Measurements from ENCODE around the gene CLIP1. TPM values are rescaled to one million over a fixed set of nuclear protein-coding genes. Genes with fewer than 3 reads are reported as not detected.
"Not testable (repeated sequence)": the region's sequence is repeated elsewhere in the genome, so short reads cannot be mapped to it uniquely, and the experiment has no call there.

Gene CLIP1
- total RNA-seq, 4 donors from 2014 or later: 55.7 to 167 (median 86.0) TPM

DNA sequence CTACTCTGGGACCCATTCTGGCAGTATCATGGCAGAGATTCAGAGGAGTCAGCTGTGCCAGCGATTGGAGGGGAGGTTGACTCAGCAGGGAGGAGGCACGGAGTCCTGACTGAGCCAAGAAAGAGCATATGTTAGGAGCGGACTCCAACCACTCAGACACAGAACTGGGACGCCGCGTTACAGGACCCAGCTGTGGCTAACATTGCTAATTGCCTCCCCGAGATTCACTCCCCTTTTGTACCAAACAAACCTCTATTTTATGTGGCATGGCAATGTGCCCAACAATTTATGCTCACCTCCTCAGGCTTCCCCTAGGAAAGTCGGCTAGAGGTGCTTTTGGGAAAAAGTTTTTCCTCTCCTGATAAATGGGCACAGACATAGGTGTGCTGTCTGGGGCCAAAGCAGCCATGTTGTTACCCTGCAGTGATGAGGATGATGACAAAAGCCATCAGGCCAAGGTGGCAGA lies 15.2 kb upstream of the CLIP1 start:
- TF ChIP-seq POLR2A (IDR thresholded peaks at IDR 0.05): no peak
- TF ChIP-seq, protein P1, sequence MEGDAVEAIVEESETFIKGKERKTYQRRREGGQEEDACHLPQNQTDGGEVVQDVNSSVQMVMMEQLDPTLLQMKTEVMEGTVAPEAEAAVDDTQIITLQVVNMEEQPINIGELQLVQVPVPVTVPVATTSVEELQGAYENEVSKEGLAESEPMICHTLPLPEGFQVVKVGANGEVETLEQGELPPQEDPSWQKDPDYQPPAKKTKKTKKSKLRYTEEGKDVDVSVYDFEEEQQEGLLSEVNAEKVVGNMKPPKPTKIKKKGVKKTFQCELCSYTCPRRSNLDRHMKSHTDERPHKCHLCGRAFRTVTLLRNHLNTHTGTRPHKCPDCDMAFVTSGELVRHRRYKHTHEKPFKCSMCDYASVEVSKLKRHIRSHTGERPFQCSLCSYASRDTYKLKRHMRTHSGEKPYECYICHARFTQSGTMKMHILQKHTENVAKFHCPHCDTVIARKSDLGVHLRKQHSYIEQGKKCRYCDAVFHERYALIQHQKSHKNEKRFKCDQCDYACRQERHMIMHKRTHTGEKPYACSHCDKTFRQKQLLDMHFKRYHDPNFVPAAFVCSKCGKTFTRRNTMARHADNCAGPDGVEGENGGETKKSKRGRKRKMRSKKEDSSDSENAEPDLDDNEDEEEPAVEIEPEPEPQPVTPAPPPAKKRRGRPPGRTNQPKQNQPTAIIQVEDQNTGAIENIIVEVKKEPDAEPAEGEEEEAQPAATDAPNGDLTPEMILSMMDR (IDR thresholded peaks at IDR 0.05): no peak
- Histone ChIP-seq H3K27ac (no peak overlapping the region), H3K4me3 (no peak overlapping the region), H3K9me3 (no peaks in the 10 kb centered on the region), H3K36me3 (no peaks in the 10 kb centered on the region), H3K4me1 (no peaks in the 10 kb centered on the region), H3K27me3 (no peaks in the 10 kb centered on the region)
- no peak for DNase-seq

DNA sequence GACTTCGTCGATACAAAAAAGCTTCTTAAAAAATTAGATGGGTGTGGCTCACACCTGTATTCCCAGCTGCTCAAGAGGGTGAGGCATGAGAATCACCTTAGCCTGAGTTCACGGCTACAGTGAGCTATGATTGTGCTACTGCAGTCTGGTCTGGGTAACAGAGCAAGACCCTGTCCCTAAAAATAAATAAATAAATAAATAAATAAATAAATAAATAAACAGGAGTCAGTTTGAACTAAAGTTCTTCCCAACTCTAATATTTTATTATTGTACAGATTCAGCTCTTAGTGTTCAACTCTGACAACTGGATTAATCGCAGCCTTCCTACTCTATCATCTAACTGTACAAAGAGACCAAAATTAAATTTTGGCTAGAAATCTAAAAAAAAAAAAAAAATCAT lies 12.7 kb upstream of the CLIP1 start:
- no peaks in the 10 kb centered on the region for H3K4me1 ChIP-seq
- no peaks in the 10 kb centered on the region for H3K9me3 ChIP-seq
- no peaks in the 10 kb centered on the region for H3K36me3 ChIP-seq
- no peak for TF ChIP-seq POLR2A (IDR thresholded peaks at IDR 0.05)
- no peaks in the 10 kb centered on the region for H3K27me3 ChIP-seq
- H3K27ac ChIP-seq: no peak overlapping the region
- H3K4me3 ChIP-seq: no peak overlapping the region
- no peak for DNase-seq

DNA sequence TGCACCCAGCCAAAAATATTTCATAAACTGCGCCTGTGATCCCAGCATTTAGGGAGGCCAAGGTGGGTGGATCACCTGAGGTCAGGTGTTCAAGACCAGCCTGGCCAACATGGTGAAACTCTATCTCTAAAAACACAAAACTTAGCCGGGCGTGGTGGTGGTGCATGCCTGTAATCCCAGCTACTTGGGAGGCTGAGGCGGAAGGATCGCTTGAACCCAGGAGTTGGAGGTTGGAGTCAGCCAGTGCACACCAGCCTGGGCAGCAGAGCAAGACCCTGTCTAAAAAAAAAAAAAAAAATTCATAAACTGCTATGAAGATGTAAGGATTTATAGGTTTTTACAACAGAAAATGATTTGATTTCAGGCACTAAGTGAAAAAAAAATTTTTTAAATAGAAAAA lies 6.6 kb upstream of the CLIP1 start:
- DNase-seq, H3K36me3 ChIP-seq, H3K4me1 ChIP-seq, H3K4me3 ChIP-seq, H3K27ac ChIP-seq, H3K27me3 ChIP-seq, H3K9me3 ChIP-seq: not testable (repeated sequence)

DNA sequence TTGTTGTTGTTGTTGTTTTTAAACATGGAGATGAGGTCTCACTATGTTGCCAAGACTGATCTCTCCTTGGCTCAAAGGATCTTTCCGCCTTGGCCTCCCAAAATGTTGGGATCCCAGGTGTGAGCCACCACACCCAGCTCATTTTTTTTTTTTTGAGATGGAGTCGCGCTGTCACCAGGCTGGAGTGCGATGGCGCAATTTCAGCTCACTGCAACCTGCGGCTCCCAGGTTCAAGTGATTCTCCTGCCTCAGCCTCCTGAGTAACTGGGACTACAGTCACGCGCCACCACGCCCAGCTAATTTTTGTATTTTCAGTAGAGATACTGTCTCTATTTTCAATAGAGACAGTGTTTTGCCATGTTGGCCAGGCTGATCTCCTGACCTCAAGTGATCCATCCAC lies 4.9 kb upstream of the CLIP1 start:
- TF ChIP-seq POLR2A (IDR thresholded peaks at IDR 0.05): no peak
- TF ChIP-seq, protein P1 (IDR thresholded peaks at IDR 0.05): no peak
- no peak for DNase-seq
- H3K27me3 ChIP-seq: no peaks in the 10 kb centered on the region
- H3K27ac ChIP-seq: no peak overlapping the region
- H3K9me3 ChIP-seq: no peaks in the 10 kb centered on the region
- peaks cover 0 to 9% (median 4%) of the 10 kb centered on the region in 4 donors for H3K4me1 ChIP-seq
- H3K36me3 ChIP-seq: no peaks in the 10 kb centered on the region
- no peak overlapping the region for H3K4me3 ChIP-seq

DNA sequence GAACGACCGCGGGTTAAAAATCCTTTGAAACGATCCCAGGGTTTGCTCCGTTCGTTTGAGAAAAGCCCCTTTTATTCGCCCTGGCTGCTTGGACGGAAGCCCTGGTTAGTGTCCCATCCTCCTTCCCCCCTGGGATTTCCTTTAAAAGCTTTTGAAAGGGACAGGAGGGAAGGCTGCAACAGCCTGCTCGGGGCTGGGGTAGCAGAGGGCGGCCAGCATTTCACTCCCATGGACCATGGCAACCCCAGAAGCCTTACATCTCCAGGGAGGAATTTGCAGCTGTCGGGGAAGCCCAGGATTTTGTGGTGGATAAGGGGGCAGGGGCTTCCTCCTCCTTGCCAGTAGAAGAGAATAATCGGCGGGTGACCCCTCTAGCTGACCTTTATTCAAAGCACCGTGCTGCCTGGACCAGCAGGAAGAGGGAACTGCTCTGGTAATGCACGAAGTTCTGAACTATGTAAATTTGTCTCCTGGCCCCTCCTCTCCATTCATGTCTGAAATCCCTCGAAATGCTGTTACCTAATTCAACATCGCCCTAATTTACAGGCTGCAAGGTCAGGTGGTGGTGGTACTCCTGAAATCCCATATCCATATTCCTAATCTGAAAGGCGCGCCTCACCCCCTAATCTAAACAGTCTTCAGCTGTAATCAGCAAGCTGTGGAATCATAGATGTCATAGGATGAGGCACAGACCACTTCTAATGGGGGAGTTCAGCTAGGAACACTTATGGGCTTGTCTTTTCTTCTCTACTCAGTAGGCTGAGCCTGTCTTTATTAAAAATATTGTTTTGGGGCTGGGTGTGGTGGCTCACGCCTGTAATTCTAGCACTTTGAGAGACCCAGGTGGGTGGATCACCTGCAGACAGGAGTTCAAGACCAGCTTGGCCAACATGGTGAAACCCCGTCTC lies 1.0 kb upstream of the CLIP1 start:
- peak overlapping the region; percentile 45 to 99 (median 96) for H3K4me3 ChIP-seq
- H3K4me1 ChIP-seq: peaks cover 0 to 22% (median 15%) of the 10 kb centered on the region in 4 donors
- no peaks in the 10 kb centered on the region for H3K9me3 ChIP-seq
- peak overlapping the region; percentile 25 to 100 (median 84) for H3K27ac ChIP-seq
- H3K36me3 ChIP-seq: no peaks in the 10 kb centered on the region
- peak in 2 of 3 donors; percentile 51 to 56 for DNase-seq
- TF ChIP-seq, protein P1 (IDR thresholded peaks at IDR 0.05): no peak
- TF ChIP-seq POLR2A (IDR thresholded peaks at IDR 0.05): no peak
- no peaks in the 10 kb centered on the region for H3K27me3 ChIP-seq

DNA sequence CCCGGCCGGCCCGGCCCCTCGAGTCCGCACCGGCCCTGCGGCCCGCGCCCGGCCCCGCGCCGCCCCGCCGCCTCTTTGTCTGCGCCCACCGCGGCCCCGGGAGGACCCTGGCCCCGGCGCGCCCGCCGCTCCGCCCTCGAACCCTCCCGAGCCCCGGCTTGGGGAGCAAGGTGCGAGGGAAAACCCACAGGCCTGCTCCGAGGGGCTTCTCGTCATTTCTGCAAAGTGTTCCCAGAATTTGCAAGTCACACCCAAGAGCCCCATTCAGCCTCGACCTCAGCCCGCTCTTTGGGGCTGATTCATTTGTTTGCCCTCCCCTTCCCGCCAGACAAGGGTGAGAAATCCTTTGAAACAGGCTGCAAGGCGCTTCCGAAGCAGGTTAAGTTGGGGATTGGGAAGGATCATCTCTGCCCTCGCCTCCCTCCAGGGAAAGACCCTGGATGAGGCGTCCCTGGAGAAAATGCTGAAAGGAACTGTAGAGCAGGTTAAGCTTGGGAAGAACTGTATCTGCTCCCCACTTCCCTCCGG lies 325 bp upstream of the CLIP1 start:
- peaks cover 0 to 28% (median 15%) of the 10 kb centered on the region in 4 donors for H3K4me1 ChIP-seq

More for the DNA sequence above, 325 bp upstream of the CLIP1 start:
- Histone ChIP-seq H3K27ac (peak overlapping the region; percentile 25 to 100 (median 84)), H3K4me3 (peak overlapping the region; percentile 45 to 99 (median 96)), H3K9me3 (no peaks in the 10 kb centered on the region), H3K36me3 (no peaks in the 10 kb centered on the region), H3K27me3 (no peaks in the 10 kb centered on the region)
- peak in 2 of 3 donors; percentile 26 to 52 for DNase-seq
- TF ChIP-seq, protein P1 (IDR thresholded peaks at IDR 0.05): no peak
- no peak for TF ChIP-seq POLR2A (IDR thresholded peaks at IDR 0.05)

Data from Peyer's patch (tissue), 4 donors.